Nephron progenitor cell (in vitro differentiated cells): ENCODE results near the gene MTCH1.

Experiments
- DNase-seq: peaks from one replicate; pipeline ENCODE4 v3.0.0; 2021
- H3K27ac Mint-ChIP-seq: 2 replicates; pipeline ENCODE4 v1.8.0; 2021; ENCODE audit warnings: mild to moderate bottlenecking, moderate library complexity, mixed read lengths
- H3K27me3 Mint-ChIP-seq: 2 replicates; pipeline ENCODE4 v1.8.0; 2021; ENCODE audit warnings: mild to moderate bottlenecking, low read depth, mixed read lengths; ENCODE audit not compliant: poor library complexity
- H3K36me3 Mint-ChIP-seq: 2 replicates; pipeline ENCODE4 v1.8.0; 2021; ENCODE audit warnings: low read depth, mixed read lengths
- H3K4me1 Mint-ChIP-seq: 2 replicates; pipeline ENCODE4 v1.8.0; 2021; ENCODE audit warnings: mixed read lengths
- H3K4me3 Mint-ChIP-seq: 2 replicates; pipeline ENCODE4 v1.8.0; 2021; ENCODE audit warnings: mild to moderate bottlenecking, moderate library complexity, mixed read lengths
- H3K9me3 Mint-ChIP-seq: 2 replicates; pipeline ENCODE4 v1.8.0; 2021; ENCODE audit warnings: mild to moderate bottlenecking, moderate library complexity, mixed read lengths
- CTCF ChIP-seq: fragments of 200-600 bp; sonication (generic); IDR thresholded peaks from 2 replicates; pipeline ENCODE4 v1.5.0; 2021; ENCODE audit warnings: antibody characterized with exemption

The MTCH1 gene

GRCh38 chr6:36985417-36985807 lies 584 bp downstream of the MTCH1 start:
- H3K4me3 Mint-ChIP-seq = no peak overlapping the region
- no peak overlapping the region for H3K27ac Mint-ChIP-seq
- H3K36me3 Mint-ChIP-seq = peaks cover 5% of the 10 kb centered on the region
- H3K27me3 Mint-ChIP-seq = peaks cover 10% of the 10 kb centered on the region
- no peak for DNase-seq
- H3K4me1 Mint-ChIP-seq = peaks cover 33% of the 10 kb centered on the region
- TF ChIP-seq CTCF = no peak
- H3K9me3 Mint-ChIP-seq = peaks cover 4% of the 10 kb centered on the region

GRCh38 chr6:36984581-36985416 lies 1.2 kb downstream of the MTCH1 start:
- H3K4me1 Mint-ChIP-seq = peaks cover 39% of the 10 kb centered on the region
- H3K27ac Mint-ChIP-seq = no peak overlapping the region
- peaks cover 6% of the 10 kb centered on the region for H3K27me3 Mint-ChIP-seq
- H3K36me3 Mint-ChIP-seq = peaks cover 5% of the 10 kb centered on the region
- H3K9me3 Mint-ChIP-seq = peaks cover 4% of the 10 kb centered on the region
- no peak for TF ChIP-seq CTCF
- peak; percentile 50 for DNase-seq
- no peak overlapping the region for H3K4me3 Mint-ChIP-seq

- H3K4me1 Mint-ChIP-seq = peaks cover 48% of the 10 kb centered on the region
- H3K4me3 Mint-ChIP-seq = no peak overlapping the region
- H3K36me3 Mint-ChIP-seq = no peaks in the 10 kb centered on the region
- DNase-seq = no peak
- TF ChIP-seq CTCF = no peak
- H3K9me3 Mint-ChIP-seq = no peaks in the 10 kb centered on the region
- no peak overlapping the region for H3K27ac Mint-ChIP-seq
- no peaks in the 10 kb centered on the region for H3K27me3 Mint-ChIP-seq
Observed at GRCh38 chr6:36983538-36983937, 2.5 kb downstream of the MTCH1 start.

- Mint-ChIP-seq H3K27ac (peak overlapping the region; percentile 2), H3K27me3 (no peaks in the 10 kb centered on the region), H3K36me3 (peaks cover 16% of the 10 kb centered on the region), H3K9me3 (no peaks in the 10 kb centered on the region), H3K4me1 (peaks cover 33% of the 10 kb centered on the region), H3K4me3 (no peak overlapping the region)
- no peak for DNase-seq
- no peak for TF ChIP-seq CTCF
Observed at GRCh38 chr6:36980876-36981619, 4.9 kb downstream of the MTCH1 start.

- peak overlapping the region; percentile 0 for H3K4me3 Mint-ChIP-seq
- peak overlapping the region; percentile 2 for H3K27ac Mint-ChIP-seq
Observed at GRCh38 chr6:36980129-36980528, 5.9 kb downstream of the MTCH1 start.

More at GRCh38 chr6:36980129-36980528, 5.9 kb downstream of the MTCH1 start:
- no peaks in the 10 kb centered on the region for H3K9me3 Mint-ChIP-seq
- H3K27me3 Mint-ChIP-seq = no peaks in the 10 kb centered on the region
- DNase-seq = no peak
- peaks cover 33% of the 10 kb centered on the region for H3K4me1 Mint-ChIP-seq
- no peak for TF ChIP-seq CTCF
- H3K36me3 Mint-ChIP-seq = peaks cover 24% of the 10 kb centered on the region
